PC-3 (cell line): ENCODE data around the gene HES3. TPM values are rescaled to one million over a fixed set of nuclear protein-coding genes. Genes with fewer than 3 reads are reported as not detected.

Experiments
- ATAC-seq: fragments of 200-7000 bp; cut with Tn5 transposase; 2 replicates; pipeline ENCODE4 v1.9.1; 2020; ENCODE audit warnings: mild to moderate bottlenecking, moderate library complexity
- BruUV-seq: library from RNA; stranded (reverse); fragments of 400-500 nt; replicated peaks from 2 replicates; lab custom pipeline; 2021; lab: Mats Ljungman, UMichigan
- CTCF ChIA-PET: fragments of 300-600 bp; sonication (Branson Sonifier 250); formaldehyde crosslinking; loops from one replicate; lab custom pipeline; 2022; ENCODE audit warnings: antibody characterized with exemption; lab: Charles Lee
- POLR2A ChIA-PET: fragments of 300-600 bp; sonication (Branson Sonifier 250); formaldehyde crosslinking; loops from one replicate; lab custom pipeline; 2022; ENCODE audit warnings: antibody characterized with exemption; ENCODE audit not compliant: unreplicated experiment; lab: Charles Lee
- DNase-seq: peaks from one replicate; pipeline ENCODE4 v3.0.0-alpha.2; 2015
- H2AFZ ChIP-seq: fragments of 300-600 bp; sonication (generic); 2 replicates; pipeline ENCODE4 v1.6.0; 2016; ENCODE audit warnings: antibody characterized with exemption, low read length
- H3F3A ChIP-seq: fragments of 300-600 bp; sonication (generic); one replicate; pipeline ENCODE4 v1.6.0; 2017; ENCODE audit warnings: antibody characterized with exemption, low read length, control low read depth, mild to moderate bottlenecking; ENCODE audit not compliant: unreplicated experiment
- H3K27ac ChIP-seq: fragments of 300-600 bp; sonication (generic); 2 replicates; pipeline ENCODE4 v1.5.1; 2016; ENCODE audit warnings: mild to moderate bottlenecking, low read length
- H3K27me3 ChIP-seq: fragments of 300-600 bp; sonication (generic); 2 replicates; pipeline ENCODE4 v1.6.1; 2016; ENCODE audit warnings: low read length, mixed read lengths
- H3K36me3 ChIP-seq: fragments of 300-600 bp; sonication (generic); 2 replicates; pipeline ENCODE4 v1.6.1; 2016; ENCODE audit warnings: low read depth, mixed run types, low read length, mixed read lengths
- H3K4me1 ChIP-seq: fragments of 300-600 bp; sonication (generic); 2 replicates; pipeline ENCODE4 v1.5.1; 2016; ENCODE audit warnings: low read length; ENCODE audit not compliant: insufficient read depth
- H3K4me2 ChIP-seq: fragments of 300-600 bp; sonication (generic); 2 replicates; pipeline ENCODE4 v1.6.0; 2016; ENCODE audit warnings: low read length
- H3K4me3 ChIP-seq: fragments of 300-600 bp; sonication (generic); 2 replicates; pipeline ENCODE4 v1.5.1; 2016; ENCODE audit warnings: mild to moderate bottlenecking, low read length, mixed read lengths
- H3K79me2 ChIP-seq: fragments of 300-600 bp; sonication (generic); 2 replicates; pipeline ENCODE4 v1.6.1; 2017; ENCODE audit warnings: low read length, mixed read lengths
- H3K9ac ChIP-seq: fragments of 300-600 bp; sonication (generic); 2 replicates; pipeline ENCODE4 v1.6.0; 2016; ENCODE audit warnings: mild to moderate bottlenecking, low read length
- H3K9me2 ChIP-seq: fragments of 300-600 bp; sonication (generic); replicated peaks from 2 replicates; pipeline ENCODE4 v1.6.1; 2016; ENCODE audit warnings: mixed run types, low read length, mixed read lengths
- H3K9me3 ChIP-seq: fragments of 300-600 bp; sonication (generic); 2 replicates; pipeline ENCODE4 v1.6.1; 2016; ENCODE audit warnings: low read length, mixed read lengths
- H4K20me1 ChIP-seq: fragments of 300-600 bp; sonication (generic); 2 replicates; pipeline ENCODE4 v1.6.1; 2016; ENCODE audit warnings: low read length, mixed read lengths
- EZH2 ChIP-seq: fragments of 300-600 bp; sonication (generic); IDR thresholded peaks from one replicate; pipeline ENCODE4 v1.6.1; 2017; ENCODE audit warnings: antibody characterized with exemption, mild to moderate bottlenecking, low read length; ENCODE audit not compliant: unreplicated experiment
- EZH2phosphoT487 ChIP-seq: fragments of 300-600 bp; sonication (generic); IDR thresholded peaks from 2 replicates; pipeline ENCODE4 v1.6.1; 2018; ENCODE audit warnings: mild to moderate bottlenecking, antibody characterized with exemption, low read length, borderline replicate concordance
- intact Hi-C: fragments of 100-400 bp; cut with micrococcal nuclease; formaldehyde crosslinking; loops from 2 replicates; pipeline ENCODE4 v1.9.0; 2023
- total RNA-seq: library from RNA; depleted of rRNA; stranded (reverse); fragments of >200 nt; gene quantifications from 2 replicates; pipeline ENCODE4 v1.2.3, GENCODE V29; 2014
- TF ChIP-seq, protein P1 (sequence below): fragments of 300-600 bp; sonication (generic); conservative IDR thresholded peaks from 2 replicates; pipeline ENCODE4 v1.5.1; 2017; ENCODE audit warnings: antibody characterized with exemption, low read depth, mild to moderate bottlenecking, low read length

The HES3 gene
- total RNA-seq, 1 experiment from 2014 or later, result not detected

DNA sequence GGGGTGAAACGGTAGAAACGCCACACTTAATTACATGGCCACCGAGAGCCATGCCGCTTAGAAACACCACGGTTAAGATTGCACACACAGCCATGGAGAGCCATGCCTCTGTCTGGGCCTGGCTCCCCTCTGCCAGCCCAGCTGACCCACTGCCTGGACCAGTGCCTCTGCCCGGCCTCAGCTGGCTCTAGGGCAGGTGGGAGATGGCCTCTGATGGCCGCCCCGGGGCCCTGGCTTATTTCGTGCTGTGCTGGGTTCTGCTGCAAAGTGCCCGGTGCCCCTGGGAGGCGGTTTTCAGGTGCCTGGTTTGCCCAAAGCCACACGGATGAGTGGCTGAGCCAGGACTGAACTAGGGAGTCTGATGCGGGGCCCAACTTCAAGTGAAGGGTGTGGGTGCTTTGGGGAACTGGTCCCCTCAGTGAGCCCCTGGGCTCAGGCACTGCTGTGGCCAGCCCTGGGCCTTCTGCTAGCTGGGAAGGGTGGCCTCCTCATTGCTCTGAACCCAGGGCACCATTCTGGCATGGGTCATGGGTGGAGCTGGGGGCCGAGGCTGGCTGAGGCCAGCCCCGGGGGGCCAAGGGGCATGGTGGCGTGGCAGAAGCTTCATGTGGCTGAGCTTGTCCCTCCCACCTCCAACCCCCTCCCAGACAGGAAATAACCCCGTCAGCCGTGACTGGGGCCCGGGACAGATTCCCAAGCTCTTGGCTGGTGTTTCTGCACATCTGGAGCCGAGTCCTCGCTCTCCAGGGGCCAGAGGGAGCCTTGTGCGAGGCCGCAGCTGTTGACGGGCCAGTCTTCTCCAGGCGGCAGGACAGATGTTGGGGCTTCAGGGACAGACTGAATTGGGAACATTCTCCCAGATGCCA is 18.8 kb downstream of the HES3 start:
- H3K4me3 ChIP-seq, result no peak overlapping the region
- no peaks in the 10 kb centered on the region for H3K9me3 ChIP-seq
- intact Hi-C loops, result no loop called here
- H3K27me3 ChIP-seq, result no peaks in the 10 kb centered on the region
- CTCF ChIA-PET, result no interaction called here
- POLR2A ChIA-PET, result no interaction called here
- H3K36me3 ChIP-seq, result no peaks in the 10 kb centered on the region
- no peak overlapping the region for H2AFZ ChIP-seq
- H4K20me1 ChIP-seq, result peaks cover 7% of the 10 kb centered on the region; the same call in 1 of the 2 replicates
- DNase-seq, result no peak
- no peaks in the 10 kb centered on the region for H3K9me2 ChIP-seq
- TF ChIP-seq EZH2phosphoT487 (no peak), EZH2 (no peak)
- TF ChIP-seq, protein P1, sequence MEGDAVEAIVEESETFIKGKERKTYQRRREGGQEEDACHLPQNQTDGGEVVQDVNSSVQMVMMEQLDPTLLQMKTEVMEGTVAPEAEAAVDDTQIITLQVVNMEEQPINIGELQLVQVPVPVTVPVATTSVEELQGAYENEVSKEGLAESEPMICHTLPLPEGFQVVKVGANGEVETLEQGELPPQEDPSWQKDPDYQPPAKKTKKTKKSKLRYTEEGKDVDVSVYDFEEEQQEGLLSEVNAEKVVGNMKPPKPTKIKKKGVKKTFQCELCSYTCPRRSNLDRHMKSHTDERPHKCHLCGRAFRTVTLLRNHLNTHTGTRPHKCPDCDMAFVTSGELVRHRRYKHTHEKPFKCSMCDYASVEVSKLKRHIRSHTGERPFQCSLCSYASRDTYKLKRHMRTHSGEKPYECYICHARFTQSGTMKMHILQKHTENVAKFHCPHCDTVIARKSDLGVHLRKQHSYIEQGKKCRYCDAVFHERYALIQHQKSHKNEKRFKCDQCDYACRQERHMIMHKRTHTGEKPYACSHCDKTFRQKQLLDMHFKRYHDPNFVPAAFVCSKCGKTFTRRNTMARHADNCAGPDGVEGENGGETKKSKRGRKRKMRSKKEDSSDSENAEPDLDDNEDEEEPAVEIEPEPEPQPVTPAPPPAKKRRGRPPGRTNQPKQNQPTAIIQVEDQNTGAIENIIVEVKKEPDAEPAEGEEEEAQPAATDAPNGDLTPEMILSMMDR, result no peak
- ATAC-seq, result no peak
- no peak overlapping the region for H3K4me2 ChIP-seq
- no peak overlapping the region for H3K9ac ChIP-seq
- H3F3A ChIP-seq, result no peaks in the 10 kb centered on the region
- no TSS peak for BruUV-seq
- H3K27ac ChIP-seq, result no peak overlapping the region
- peaks cover 24% of the 10 kb centered on the region for H3K79me2 ChIP-seq
- H3K4me1 ChIP-seq, result peaks cover 33% of the 10 kb centered on the region

DNA sequence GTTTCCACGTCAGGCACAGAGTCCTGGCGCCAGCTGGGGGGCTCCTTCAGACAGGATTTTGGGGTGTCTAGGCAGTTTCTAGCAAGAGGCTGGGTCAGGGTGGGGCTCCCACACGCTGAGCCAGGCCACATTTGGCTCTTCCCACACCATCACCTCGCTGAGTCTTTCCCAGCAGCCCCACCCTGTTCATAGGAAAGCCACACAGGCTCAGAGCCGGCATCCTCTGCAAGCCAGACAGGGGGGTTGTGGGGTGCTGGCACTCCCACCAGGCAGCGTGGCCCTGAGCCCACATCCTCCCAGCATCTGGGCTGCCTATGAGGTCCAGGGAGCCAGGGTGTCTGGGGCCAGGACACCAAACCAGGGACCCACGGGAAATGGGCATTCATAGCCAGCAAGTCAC is 19.7 kb downstream of the HES3 start:
- no peak overlapping the region for H3K9ac ChIP-seq
- H3K36me3 ChIP-seq, result no peaks in the 10 kb centered on the region
- no peak overlapping the region for H2AFZ ChIP-seq
- peaks cover 5% of the 10 kb centered on the region; the same call in 1 of the 2 replicates for H4K20me1 ChIP-seq
- peaks cover 42% of the 10 kb centered on the region for H3K4me1 ChIP-seq
- H3F3A ChIP-seq, result no peaks in the 10 kb centered on the region
- H3K9me2 ChIP-seq, result no peaks in the 10 kb centered on the region
- ATAC-seq, result no peak
- no peak for TF ChIP-seq EZH2phosphoT487
- TF ChIP-seq, protein P1, result no peak
- no peak for TF ChIP-seq EZH2
- H3K79me2 ChIP-seq, result peaks cover 16% of the 10 kb centered on the region
- no TSS peak for BruUV-seq
- POLR2A ChIA-PET, result no interaction called here
- H3K27me3 ChIP-seq, result no peaks in the 10 kb centered on the region
- H3K27ac ChIP-seq, result no peak overlapping the region
- intact Hi-C loops, result no loop called here
- no peak overlapping the region for H3K4me3 ChIP-seq
- CTCF ChIA-PET, result no interaction called here
- no peak for DNase-seq
- no peaks in the 10 kb centered on the region for H3K9me3 ChIP-seq
- H3K4me2 ChIP-seq, result no peak overlapping the region

DNA sequence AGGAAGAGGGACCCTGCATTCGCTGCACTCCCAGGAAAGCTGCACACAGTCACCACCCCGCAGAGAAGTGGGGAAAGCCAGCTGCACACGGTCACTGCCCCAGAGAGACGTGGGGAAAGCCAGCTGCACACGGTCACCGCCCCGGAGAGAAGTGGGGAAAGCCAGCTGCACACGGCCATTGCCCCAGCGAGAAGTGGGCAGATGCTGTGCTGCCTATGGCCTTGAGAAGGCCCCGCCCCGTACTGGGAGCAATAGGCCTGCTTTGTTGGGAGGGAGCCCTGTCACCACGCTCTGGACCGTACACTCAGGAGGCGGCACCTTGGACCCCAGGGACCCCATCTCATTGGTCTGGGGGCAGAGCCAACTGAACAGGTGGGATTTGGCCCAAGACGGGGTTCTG is 21.2 kb downstream of the HES3 start:
- intact Hi-C loops, result no loop called here
- Histone ChIP-seq H3K4me3 (no peak overlapping the region), H3F3A (no peaks in the 10 kb centered on the region), H3K36me3 (no peaks in the 10 kb centered on the region), H3K27me3 (no peaks in the 10 kb centered on the region), H3K4me1 (peaks cover 45% of the 10 kb centered on the region), H2AFZ (no peak overlapping the region), H3K9me3 (no peaks in the 10 kb centered on the region), H3K4me2 (no peak overlapping the region), H4K20me1 (no peaks in the 10 kb centered on the region), H3K9me2 (no peaks in the 10 kb centered on the region), H3K79me2 (peaks cover 3% of the 10 kb centered on the region; the same call in 1 of the 2 replicates), H3K27ac (no peak overlapping the region), H3K9ac (no peak overlapping the region)
- CTCF ChIA-PET, result no interaction called here
- no peak for TF ChIP-seq EZH2phosphoT487
- TF ChIP-seq EZH2, result no peak
- TF ChIP-seq, protein P1, result no peak
- POLR2A ChIA-PET, result no interaction called here
- DNase-seq (no peak), ATAC-seq (no peak)
- BruUV-seq, result no TSS peak
